ENCODE data around the gene ABCA13.
"Not testable (repeated sequence)": the region's sequence is repeated elsewhere in the genome, so short reads cannot be mapped to it uniquely, and the experiment has no call there.

Gene ABCA13

DNA sequence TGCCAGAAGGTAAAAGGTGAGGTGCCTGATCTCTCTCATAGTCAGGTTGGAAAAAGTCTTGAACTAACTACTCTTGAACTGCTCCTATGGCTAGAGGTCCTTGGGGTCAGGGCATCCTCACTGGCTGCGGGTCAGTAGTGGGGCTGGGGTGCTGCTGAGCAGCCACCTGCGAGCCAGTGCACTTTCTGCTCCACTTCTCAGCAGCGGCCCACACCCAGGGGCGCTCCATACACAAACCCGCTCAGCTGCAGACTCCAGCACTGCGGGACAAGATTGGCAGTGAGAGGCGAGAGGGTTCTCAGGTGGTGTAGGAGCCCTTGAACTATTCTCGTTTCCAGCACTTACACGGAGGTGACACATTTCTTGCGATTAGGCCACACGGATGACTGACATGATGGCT lies 6.0 kb downstream of the ABCA13 start:
- no peak for DNase-seq

DNA sequence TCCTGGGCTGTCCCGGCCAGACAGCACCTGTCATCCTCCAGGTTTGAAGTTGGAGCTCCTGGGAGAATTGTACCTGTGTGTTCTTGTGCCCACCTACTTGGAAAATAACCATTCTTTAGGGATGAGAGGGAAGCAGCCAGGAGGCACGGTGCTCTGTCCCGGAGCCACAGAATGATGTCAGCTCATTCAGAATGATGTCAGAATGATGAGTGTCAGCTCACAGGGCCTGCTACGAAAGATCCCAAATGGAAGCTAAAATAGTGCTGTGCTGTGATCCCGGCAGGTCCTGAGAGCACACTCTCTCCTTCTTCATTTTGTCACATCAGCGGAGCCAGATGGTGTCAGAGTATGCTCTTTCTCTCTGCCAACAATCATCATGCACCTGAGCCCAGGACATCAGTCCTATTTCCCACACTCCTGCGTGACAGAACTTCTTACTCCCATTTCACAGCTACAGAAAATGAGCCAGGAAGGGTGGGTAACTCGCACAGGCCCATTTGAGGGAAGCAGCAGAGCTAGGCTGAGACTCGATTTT lies 8.3 kb downstream of the ABCA13 start:
- DNase-seq: no peak

DNA sequence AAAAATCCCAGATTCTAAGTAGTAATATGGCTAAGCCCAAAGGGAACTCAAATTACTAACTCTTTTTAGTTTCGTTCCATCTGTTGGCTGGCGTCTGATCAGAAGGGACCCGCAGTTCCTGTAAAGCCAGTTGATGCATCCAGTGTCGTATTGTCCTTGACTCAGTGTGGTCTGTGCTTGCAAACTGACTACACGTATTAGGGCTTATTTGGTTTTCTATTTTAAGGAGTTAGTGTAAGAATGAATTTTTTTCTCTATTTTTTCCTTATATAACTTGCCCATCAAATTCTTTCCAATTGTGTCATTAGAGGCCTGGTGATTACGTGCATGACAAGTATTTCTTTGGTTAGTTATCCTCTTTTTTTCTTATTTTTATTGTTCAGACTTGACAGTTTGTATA lies 9.7 kb downstream of the ABCA13 start:
- DNase-seq: no peak

DNA sequence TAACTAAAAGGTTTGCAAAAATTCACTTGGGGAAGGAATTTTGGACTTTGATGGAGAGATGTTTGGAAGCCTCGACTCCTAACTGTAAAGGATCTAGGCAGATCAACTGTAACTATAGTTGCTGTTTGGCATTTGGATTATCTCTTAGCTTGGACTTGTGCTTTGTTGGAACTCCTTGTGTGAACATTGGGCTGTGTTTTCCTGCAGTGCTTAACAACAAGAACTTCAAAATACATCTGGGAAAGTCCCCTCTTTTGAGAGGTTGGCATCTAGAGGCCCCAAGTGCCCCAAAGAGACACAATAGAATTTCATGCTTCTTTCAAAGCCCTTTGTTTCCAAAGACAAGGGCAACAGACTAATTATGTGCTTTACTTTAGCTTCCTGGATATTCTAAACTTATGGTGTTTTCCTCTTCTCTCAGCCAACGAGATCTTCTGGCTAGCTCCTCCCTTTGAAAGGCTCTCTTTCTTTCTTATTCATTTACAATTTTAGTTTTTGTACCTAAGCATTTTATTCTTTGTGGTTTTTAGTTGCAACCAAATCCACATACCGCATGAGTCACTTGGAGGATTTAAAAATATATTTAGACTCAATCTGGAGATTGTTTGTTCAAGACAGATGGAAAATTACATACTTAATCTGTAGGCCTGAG lies 11.6 kb downstream of the ABCA13 start:
- DNase-seq: no peak

DNA sequence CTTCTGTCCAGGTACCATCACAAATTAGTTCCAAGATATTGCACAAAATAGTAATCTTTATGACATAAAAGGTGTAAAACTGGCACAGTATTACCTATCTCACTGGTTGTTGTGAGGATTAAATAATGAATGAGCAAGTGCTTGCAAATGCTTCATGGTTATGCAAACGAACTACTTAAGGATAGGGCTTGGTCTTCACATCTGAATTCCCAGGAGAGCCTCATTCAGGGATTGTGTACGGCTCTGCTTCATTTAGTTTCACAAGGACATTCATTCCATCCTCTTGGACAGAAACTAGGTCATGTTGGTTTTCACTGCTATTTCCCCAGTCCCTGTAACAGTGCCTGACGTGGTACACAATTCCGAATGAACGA lies 12.1 kb downstream of the ABCA13 start:
- DNase-seq: no peak

DNA sequence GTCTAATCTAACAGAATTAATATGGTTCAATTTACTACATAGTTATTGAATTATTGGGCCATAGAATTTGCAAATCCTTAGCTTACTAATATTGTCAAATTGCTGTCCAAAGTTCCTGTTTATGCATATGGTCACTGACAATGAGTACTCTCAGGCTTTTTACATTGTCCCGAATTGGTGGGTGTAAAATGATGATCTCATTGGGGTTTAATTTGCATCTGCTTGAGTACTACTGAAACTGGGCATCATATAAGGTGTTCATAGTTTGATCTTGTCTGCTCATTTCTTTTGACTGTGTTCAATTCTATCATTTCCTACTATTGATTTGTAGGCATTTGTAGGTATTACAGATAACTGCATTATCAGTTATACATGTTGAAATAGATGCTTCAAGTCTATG lies 12.7 kb downstream of the ABCA13 start:
- DNase-seq: no peak

DNA sequence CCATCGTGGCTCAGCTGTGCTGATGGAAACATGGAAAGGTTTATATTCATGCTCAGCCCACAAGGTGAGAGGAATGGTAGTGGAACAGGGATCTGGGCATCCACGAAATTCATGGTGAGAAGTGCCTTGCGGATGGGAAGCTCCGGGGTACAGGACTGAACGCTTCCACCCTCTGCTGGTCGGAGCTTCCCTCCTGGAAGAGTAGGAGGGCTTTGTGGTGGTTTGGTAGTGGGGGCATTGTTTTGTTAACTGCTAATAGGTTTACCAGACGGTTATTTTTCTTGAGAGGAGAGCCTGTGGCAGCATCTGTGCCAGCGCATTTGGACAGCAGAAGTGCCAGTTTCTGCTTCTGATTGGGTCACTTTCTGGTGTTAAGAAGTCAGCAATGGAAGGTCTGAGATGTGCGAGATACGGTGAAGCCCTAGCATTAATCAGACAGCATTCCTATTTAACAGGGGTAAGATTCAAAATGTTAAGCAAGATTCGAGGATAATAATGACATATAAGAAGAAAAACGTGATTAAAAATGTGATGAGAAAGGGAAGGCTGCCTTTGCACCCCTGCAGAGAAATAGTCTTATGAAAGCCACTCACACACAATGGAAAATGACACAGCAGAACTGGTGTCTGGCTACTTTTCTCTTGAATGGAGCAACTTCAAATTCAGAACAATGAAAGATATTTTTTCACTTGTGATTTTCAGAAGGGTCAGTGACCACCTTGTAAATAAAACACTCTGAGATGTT lies 17.7 kb downstream of the ABCA13 start:
- no peak for DNase-seq

DNA sequence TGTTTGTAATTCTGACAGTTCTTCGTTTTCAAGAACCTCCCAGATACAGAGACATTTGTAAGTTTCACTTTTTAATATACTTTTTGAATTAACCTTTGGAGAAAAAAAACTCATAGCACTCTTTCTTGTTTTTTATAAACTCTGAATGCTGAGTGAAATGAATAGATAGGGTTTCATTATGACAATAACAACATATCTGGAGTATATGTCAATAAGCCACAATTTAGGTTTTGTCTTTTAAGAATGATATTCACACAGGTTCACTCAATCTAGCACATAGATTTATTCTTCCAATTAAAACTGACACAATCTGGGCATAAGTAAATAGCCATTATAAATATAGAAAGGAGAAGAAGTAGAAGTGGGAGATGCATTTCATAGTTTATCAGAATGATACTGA lies 21.7 kb downstream of the ABCA13 start:
- no peak for DNase-seq

DNA sequence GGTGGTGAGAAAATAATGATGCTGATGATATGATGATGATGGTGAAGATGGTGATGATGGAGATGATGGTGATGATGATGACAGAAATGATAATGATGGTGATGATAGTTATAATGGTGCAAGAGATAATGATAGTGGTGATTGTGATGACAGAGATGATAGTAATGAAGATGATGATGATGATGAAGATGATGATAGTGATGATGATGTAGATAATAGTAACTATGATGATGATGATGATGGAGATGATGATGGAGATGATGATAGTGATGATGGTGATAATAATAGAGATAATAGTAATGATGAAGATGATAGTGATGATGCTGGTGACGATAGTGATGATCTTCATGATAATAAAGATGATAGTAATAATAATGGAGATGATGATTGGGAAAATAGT lies 22.2 kb downstream of the ABCA13 start:
- DNase-seq: no peak

DNA sequence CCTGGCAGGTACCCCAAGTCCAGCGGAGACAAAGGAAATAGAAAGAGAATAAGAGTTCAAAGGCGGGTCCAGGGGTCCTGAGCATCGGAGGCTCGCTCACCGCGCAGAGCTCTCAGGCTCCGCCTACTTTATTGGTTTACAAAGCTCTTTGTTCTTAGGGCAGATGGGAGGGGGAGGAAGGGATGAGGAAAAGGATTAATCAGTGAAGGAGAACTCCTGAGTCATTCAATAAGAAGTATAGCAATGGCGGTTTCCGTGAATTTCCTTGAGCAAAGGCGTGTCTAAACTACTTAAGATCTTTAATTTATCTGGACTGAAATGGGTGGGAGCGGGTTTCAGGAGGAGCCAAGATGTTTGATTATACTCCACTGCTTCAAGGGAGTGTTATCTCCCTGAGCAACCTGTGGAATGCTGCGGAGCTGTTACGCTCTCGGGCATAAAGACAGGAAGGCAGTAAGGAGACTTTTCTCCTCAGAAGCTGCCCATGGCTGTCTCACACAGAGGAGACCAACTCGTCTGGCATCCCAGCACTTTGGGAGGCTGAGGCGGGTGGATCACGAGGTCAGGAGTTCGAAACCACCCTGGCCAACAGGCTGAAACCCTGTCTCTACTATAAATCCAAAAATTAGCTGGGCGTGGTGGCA lies 29.8 kb downstream of the ABCA13 start:
- DNase-seq: not testable (repeated sequence)

DNA sequence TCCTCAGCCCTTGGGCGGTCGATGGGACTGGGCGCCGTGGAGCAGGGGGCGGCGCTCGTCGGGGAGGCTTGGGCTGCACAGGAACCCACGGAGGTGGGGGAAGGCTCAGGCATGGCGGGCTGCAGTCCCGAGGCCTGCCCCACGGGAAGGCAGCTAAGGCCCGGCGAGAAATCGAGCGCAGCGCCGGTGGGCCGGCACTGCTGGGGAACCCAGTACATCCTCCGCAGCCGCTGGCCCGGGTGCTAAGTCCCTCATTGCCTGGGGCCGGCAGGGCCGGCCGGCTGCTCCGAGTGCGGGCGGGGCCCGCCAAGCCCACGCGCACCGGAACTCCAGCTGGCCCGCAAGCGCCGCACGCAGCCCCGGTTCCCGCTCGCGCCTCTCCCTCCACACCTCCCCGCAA lies 31.7 kb downstream of the ABCA13 start:
- DNase-seq: not testable (repeated sequence)

DNA sequence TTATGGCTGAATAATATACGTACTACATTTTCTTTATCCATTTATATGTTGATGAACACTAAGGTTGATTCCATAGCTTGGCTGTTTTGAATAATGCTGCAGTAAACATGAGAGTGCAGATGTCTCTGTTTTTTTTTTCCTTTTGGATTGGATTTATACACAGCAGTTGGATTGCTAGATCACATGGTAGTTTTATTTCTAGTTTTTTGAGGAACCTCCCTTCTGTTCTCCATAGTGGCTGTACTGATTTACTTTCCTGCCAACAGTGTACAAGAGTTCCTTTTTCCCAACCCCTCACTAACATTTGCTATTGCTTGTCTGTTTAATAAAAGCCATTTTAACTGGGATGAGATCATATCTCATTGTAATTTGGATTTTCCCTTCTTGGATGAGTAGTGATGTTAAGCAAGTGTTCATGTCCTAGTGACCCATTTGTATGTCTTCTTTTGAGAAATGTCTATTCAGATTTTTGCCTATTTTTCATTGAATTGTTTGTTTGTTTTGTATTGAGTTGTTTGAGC lies 36.0 kb downstream of the ABCA13 start:
- no peak for DNase-seq

DNA sequence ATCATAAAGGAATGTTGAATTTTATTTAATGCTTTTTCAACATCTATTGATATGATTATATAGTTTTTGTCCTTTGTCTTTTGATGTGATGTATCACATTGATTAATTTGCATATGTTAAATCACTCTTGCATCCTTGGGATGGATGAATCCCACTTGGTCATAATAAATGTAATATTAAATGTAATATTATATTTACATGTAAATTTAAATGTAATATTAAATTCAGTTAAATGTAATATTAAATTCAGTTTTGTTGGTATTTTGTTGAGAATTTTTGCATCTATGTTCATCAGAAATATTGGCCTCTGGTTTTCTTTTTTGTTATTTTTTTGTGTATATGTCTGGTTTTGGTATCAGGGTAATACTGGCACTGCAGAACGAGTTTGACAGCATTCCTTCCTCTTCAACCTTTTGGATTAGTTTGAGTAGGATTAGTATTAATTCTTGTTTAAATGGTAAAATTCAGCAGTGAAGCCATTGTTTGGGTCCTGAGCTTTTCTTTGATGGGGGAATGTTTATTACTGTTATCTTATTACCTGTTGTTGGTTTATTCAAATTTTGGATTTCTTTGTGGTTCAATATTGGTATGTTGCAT lies 37.8 kb downstream of the ABCA13 start:
- DNase-seq: no peak

DNA sequence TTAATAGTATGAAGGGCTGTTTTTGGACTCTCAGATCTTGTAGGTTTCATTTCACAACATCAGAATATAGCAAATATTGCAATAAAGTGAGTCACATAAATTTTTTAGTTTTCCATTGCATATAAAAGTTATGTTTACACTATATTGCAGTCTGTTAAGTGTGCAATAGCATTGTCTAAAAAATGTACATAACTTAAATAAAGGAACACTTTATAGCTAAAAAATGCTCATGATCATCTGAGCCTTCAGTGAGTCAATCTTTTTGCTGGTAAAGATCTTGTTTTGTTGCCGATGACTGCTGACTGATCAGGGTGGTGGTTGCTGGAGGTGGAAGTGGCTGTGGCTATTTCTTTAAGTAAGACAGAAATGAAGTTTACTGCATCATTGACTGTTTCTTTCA lies 42.0 kb downstream of the ABCA13 start:
- no peak for DNase-seq

DNA sequence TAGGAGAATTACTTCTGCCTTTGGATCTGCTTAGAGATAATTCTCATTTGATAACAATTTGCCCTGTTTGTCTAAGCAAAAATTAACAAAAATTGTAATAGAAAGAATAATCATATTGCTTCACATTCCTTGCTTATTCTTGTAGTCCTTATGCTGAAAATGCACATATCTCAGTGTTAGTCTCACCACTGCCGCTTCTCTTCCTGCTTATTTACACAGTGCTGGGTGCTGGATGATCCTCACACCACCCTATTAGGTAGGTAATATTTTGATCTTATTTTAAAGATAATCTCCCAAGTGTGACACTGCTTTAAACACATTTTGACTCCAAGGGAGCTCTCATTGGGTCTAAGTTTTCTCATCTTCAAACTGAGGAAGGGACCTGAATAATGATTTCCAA lies 46.0 kb downstream of the ABCA13 start:
- DNase-seq: no peak

DNA sequence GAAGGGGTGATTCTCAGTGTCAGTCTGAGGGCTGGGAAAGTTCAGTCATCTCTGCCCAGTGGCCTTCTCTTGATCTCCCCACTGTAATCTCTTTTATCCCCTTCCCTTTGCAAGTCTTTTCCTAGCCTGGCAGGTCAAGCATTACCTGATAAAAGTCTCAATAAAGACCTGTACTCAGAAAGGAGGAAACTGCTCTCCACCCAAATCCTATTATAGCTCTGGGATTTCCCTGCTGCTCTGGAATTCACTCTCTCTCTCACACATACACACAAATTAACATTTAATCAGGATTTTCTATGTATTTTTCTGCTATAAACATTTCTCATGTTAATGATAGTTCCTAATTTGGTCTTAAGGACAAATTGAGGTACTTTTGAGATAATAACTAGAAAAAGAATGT lies 46.5 kb downstream of the ABCA13 start:
- DNase-seq: no peak

DNA sequence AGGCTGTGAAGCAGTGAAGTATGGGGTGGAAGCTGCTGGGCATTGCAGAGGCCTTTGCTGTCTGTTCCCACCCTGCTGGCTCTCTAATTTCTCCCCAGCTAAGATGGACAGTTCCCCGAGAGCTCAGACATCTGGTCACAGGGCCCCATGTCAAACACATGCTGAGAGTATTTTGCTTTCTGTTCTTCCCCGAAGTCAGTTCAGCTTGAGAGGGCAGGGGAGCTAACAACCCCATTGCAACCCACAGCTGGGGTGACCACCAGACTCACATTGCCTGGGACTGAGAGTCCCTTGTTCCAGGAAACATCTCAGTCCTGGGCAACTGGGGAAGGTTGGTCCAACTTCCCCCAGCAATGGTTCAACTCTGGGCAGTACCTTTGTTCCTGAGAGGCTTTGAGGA lies 52.8 kb downstream of the ABCA13 start:
- no peak for DNase-seq

DNA sequence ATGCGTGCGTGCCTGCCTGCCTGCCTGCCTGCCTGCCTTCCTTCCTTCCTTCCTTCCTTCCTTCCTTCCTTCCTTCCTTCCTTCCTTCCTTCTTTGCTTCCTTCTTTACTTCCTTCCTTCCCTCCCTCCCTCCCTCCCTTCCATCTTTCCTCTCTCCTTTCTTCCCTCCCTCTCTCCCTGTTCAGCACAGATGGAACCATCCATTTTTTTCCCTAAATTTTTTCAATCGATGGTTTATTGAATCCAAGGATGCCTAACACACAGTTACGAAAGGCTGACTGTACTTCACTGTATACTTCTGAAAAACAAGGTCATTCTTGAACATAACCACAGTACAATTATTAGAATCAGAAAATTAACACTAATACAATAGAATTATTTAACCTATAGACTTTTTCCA lies 53.8 kb downstream of the ABCA13 start:
- DNase-seq: no peak

DNA sequence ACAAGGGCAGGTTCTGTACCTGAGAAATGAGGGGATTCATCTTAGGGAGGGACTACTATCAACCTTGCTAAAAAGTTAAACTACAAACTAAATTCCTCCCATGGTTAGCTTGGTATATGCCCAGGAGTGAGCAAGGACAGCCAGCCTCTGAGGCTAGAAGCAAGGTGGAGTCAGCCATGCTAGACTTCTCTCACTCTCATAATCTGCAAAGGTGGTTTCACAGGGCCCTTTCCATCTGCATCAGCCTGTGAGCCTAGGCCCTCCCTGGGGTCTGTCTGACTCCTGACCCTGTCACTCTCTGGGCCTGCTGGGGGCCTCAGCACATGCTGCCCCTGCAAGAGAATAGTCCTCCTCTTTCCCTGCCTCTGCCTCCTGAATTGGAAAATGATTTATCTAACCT lies 66.1 kb downstream of the ABCA13 start:
- DNase-seq: no peak

DNA sequence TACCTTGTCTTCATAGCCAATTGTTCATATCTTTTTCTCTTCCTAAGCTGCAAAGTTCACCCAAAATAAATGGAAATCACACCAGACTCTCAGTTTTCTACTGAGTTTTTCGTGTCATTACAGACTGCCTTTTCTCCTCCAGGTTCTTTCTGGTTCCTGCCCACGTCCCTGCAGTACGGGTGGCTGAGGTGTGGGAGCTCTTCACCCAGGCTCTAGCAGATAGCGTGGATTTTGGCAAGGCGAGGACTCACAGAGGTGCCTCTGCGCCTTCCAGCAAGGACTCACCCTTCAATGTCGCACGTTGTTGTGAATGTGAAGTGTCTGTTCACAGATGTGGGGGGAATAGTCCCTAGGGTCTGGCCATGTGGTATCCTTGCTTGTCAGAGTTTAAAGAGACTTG lies 71.6 kb downstream of the ABCA13 start:
- no peak for DNase-seq

DNA sequence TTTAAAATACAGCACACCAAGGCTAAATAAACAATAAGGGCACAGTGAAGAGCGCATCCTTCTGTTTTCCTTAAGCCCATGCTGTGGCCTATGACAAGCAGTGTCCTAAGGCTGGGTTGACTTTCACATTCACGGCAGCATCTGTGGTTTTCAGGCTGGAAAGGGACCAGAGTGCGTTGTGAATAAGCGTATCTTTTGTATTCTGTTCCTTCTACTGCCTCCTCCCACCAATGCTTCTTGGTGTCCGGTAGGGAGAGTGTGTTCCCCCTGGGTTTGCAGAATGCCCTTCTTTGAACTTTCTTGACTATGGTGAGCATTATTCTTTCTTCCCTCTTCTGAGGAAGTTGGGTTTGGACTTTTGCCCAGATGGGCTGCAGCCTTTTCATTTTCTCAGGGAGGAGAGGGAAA lies 73.6 kb downstream of the ABCA13 start:
- DNase-seq: no peak

DNA sequence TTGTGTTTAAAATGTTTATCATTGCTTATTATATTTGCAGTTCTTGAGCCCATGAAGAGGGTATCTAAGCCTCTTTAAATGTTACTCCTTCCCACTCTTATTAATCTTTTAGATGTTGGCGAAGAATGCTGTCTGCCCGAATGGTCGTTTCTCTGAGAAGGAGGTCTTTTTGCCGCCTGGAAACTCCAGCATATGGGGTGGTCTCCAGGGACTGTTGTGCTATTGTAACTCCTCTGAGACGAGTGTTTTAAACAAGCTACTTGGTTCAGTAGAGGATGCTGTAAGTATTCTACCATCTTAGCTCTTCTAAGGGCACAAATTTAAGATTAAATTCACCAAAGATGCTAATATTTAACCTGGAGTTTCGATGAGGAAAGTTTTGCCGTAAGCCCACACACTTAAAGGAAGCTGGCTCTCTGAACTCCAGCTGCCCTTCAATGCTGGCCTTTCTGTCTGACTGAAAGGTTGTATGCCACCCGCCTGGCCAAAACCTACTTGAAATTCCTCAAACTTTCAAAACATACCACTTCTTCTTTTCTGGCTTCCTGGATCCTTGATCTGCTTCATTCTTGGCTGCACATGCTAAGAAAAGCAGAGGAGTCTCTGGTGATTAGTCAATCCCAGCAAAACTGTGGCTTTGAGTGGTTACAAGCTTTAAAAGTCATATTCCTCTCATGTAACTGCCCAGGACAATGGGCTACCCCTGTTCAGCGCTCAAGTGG lies 74.7 kb downstream of the ABCA13 start:
- DNase-seq: no peak

DNA sequence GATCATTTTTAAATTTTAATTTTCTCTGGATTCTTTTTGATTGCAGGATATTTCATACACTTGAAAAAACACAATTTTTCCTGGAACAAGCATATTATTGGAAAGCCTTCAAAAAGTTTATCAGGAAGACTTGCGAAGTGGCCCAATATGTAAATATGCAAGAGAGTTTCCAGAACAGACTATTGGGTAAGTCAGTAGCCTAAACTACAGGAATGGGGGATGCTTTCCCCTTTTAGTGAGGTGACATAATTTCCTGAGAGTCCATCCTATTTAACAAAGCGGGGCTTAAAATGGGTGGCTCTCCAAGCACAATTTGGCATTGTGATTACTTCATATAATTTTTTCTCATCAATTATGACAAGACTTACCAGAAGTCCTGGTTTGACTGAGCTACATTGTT lies 77.9 kb downstream of the ABCA13 start:
- no peak for DNase-seq

Measured in NCI-H2081 treated with DMSO at 0.1 percent for 48 hours (cell line).